Renal pelvis (tissue), 4 donors: ENCODE data around the gene TMEM107. TPM values are rescaled to one million over a fixed set of nuclear protein-coding genes. Genes with fewer than 3 reads are reported as not detected.
A peak's percentile ranks its signal among the peaks of the same experiment; 100 is the strongest.
"Not testable (repeated sequence)": the region's sequence is repeated elsewhere in the genome, so short reads cannot be mapped to it uniquely, and the experiment has no call there.

ENCODE experiments used
- DNase-seq: peaks from one replicate; pipeline ENCODE4 v3.0.0-alpha.2; 2013
- polyA plus RNA-seq, 3 donors: library from polyadenylated mRNA; unstranded; fragments of 120-200 nt; gene quantifications; one replicate each; pipeline ENCODE4 v1.2.1, GENCODE V29; 2013; ENCODE audit not compliant: insufficient read length in 3 of 3

The TMEM107 gene
- polyA plus RNA-seq, 3 donors: 24.3 to 29.2 (median 28.6) TPM

- DNase-seq: no peak
These were observed 28.8 kb upstream of the TMEM107 start for GRCh38 chr17:8204761-8205555.

GRCh38 chr17:8192070-8192815 lies 16.1 kb upstream of the TMEM107 start:
- peak; percentile 88 for DNase-seq

GRCh38 chr17:8190506-8190905 lies 14.3 kb upstream of the TMEM107 start:
- DNase-seq: no peak

- DNase-seq: peak; percentile 97
These were observed 13.7 kb upstream of the TMEM107 start, which contains the start of gene BORCS6 for GRCh38 chr17:8189711-8190477. Gene BORCS6, minus strand, starts transcription at chr17:8190180. Its CDS starts 40 bp downstream, at chr17:8190140.

- DNase-seq: no peak
These were observed 13.0 kb upstream of the TMEM107 start for GRCh38 chr17:8189041-8189710.

- no peak for DNase-seq
These were observed 12.2 kb upstream of the TMEM107 start for GRCh38 chr17:8188263-8188839.

- DNase-seq: peak; percentile 98
These were observed 11.5 kb upstream of the TMEM107 start for GRCh38 chr17:8187517-8188262.

- DNase-seq: peak; percentile 94
These were observed 10.8 kb upstream of the TMEM107 start for GRCh38 chr17:8186787-8187516.

GRCh38 chr17:8186446-8186786 lies 10.2 kb upstream of the TMEM107 start:
- no peak for DNase-seq

GRCh38 chr17:8185582-8186445 lies 9.6 kb upstream of the TMEM107 start:
- no peak for DNase-seq

- DNase-seq: no peak
These were observed 985 bp upstream of the TMEM107 start for GRCh38 chr17:8176998-8177731.

- no peak for DNase-seq
These were observed 384 bp downstream of the TMEM107 start for GRCh38 chr17:8175795-8176196.

GRCh38 chr17:8173871-8174322 lies 2.3 kb downstream of the TMEM107 start:
- DNase-seq: no peak

- peak; percentile 95 for DNase-seq
These were observed 2.9 kb downstream of the TMEM107 start for GRCh38 chr17:8173056-8173870.

- DNase-seq: not testable (repeated sequence)
These were observed 6.0 kb downstream of the TMEM107 start for GRCh38 chr17:8170186-8170585.

GRCh38 chr17:8167526-8167925 lies 8.7 kb downstream of the TMEM107 start:
- DNase-seq: no peak

GRCh38 chr17:8166731-8167130 lies 9.4 kb downstream of the TMEM107 start:
- no peak for DNase-seq
